Endometrial microvascular endothelial cells (primary cell): Measurements from ENCODE around the gene KATNAL2. TPM values are rescaled to one million over a fixed set of nuclear protein-coding genes. Genes with fewer than 3 reads are reported as not detected.

ENCODE experiments used
- in situ Hi-C: cut with HindIII; loops from 2 replicates; pipeline ENCODE4 v1.10.0; 2017; ENCODE audit warnings: low sequenced_read_pairs, low pct_unique_long_range_greater_than_20kb; ENCODE audit errors: inconsistent ontology term
- total RNA-seq: library from RNA; depleted of rRNA; stranded (reverse); fragments of >200 nt; gene quantifications from one replicate; pipeline ENCODE4 v1.2.3, GENCODE V29; 2015; ENCODE audit errors: inconsistent ontology term

KATNAL2 gene
- total RNA-seq = 7.3 TPM

- in situ Hi-C loops = no loop called here
These were observed at the start of gene KATNAL2, which contains the start of gene PIAS2 for GRCh38 chr18:46917108-46917802. Gene KATNAL2 (plus strand): TSS chr18:46917602. CDS start chr18:46946873, 29,271 bp downstream. Gene PIAS2 (minus strand): TSS chr18:46917507. CDS start chr18:46917345, 162 bp downstream.

GRCh38 chr18:46868169-46868921, 49.1 kb upstream of the KATNAL2 start:
- in situ Hi-C loops = no loop called here

- in situ Hi-C loops = no loop called here
These were observed 39.9 kb upstream of the KATNAL2 start for GRCh38 chr18:46877329-46877987.

- in situ Hi-C loops = no loop called here
These were observed 34.2 kb upstream of the KATNAL2 start for GRCh38 chr18:46883180-46883579.

- in situ Hi-C loops = no loop called here
These were observed 30.5 kb upstream of the KATNAL2 start for GRCh38 chr18:46886893-46887292.

- in situ Hi-C loops = no loop called here
These were observed 28.4 kb upstream of the KATNAL2 start for GRCh38 chr18:46888965-46889364.

GRCh38 chr18:46891742-46892214, 25.6 kb upstream of the KATNAL2 start:
- in situ Hi-C loops = no loop called here

- in situ Hi-C loops = no loop called here
These were observed 24.6 kb upstream of the KATNAL2 start for GRCh38 chr18:46892842-46893241.

GRCh38 chr18:46893360-46893759, 24.0 kb upstream of the KATNAL2 start:
- in situ Hi-C loops = no loop called here

- in situ Hi-C loops = no loop called here
These were observed 23.3 kb upstream of the KATNAL2 start for GRCh38 chr18:46894124-46894523.

GRCh38 chr18:46899274-46899948, 18.0 kb upstream of the KATNAL2 start:
- in situ Hi-C loops = no loop called here

GRCh38 chr18:46903406-46903805, 14.0 kb upstream of the KATNAL2 start:
- in situ Hi-C loops = no loop called here

- in situ Hi-C loops = no loop called here
These were observed 7.9 kb upstream of the KATNAL2 start for GRCh38 chr18:46909497-46909896.

- in situ Hi-C loops = no loop called here
These were observed 6.5 kb upstream of the KATNAL2 start for GRCh38 chr18:46910856-46911255.

GRCh38 chr18:46915800-46916550, 1.4 kb upstream of the KATNAL2 start:
- in situ Hi-C loops = no loop called here

GRCh38 chr18:46916551-46917107, 773 bp upstream of the KATNAL2 start:
- in situ Hi-C loops = no loop called here

GRCh38 chr18:46917803-46918600, 600 bp downstream of the KATNAL2 start:
- in situ Hi-C loops = no loop called here
